Stimulated activated CD8-positive, alpha-beta memory T cell treated with anti-CD3 and anti-CD28 coated beads, Interleukin-7, amount 100 ng/mL, for 1 hour (primary cell): ENCODE data around the gene HNRNPUL1.
"Not testable (repeated sequence)": the region's sequence is repeated elsewhere in the genome, so short reads cannot be mapped to it uniquely, and the experiment has no call there.

Experiments used
- DNase-seq, 2 donors: peaks; one replicate each; pipeline ENCODE4 v3.0.0-alpha.2; 2020; ENCODE audit warnings: low read depth in 2 of 2

HNRNPUL1 gene

DNA sequence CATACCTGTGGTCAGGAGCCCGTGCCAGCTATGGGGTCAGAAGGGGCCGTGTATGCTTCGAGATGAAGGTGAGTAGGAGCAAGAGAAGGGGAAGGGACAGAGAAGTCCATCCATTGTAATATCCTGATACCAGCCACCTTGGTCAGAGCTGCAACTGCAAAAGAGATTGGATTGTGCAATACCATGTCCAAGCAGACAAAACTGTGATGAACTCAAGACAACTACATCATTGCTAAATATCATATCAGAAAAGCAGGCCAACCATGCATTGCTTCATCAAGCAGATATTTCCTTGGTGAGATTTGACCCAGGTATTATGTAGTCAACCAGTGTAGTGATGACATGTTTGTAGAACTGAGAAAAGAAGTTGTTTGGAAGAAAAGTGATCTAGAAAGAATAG lies 12.1 kb downstream of the HNRNPUL1 start:
- no peak for DNase-seq

DNA sequence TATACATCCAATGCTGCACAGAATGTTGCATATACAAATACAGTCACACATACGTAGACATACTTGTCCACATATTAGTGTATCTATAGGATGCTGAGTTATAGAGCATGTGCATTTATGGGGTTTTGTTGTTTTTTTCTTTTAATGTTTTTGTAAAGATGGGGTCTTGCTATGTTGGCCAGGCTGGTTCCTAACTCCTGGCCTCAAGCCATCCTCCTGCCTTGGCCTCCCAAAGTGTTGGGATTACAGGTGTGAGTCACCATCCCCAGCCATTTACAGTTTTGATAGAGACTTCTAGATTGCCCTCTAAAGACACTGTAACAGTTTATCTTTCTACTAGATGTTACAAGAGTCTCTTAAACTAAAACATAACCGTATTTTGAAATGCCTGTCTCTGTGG lies 14.3 kb downstream of the HNRNPUL1 start:
- no peak for DNase-seq

DNA sequence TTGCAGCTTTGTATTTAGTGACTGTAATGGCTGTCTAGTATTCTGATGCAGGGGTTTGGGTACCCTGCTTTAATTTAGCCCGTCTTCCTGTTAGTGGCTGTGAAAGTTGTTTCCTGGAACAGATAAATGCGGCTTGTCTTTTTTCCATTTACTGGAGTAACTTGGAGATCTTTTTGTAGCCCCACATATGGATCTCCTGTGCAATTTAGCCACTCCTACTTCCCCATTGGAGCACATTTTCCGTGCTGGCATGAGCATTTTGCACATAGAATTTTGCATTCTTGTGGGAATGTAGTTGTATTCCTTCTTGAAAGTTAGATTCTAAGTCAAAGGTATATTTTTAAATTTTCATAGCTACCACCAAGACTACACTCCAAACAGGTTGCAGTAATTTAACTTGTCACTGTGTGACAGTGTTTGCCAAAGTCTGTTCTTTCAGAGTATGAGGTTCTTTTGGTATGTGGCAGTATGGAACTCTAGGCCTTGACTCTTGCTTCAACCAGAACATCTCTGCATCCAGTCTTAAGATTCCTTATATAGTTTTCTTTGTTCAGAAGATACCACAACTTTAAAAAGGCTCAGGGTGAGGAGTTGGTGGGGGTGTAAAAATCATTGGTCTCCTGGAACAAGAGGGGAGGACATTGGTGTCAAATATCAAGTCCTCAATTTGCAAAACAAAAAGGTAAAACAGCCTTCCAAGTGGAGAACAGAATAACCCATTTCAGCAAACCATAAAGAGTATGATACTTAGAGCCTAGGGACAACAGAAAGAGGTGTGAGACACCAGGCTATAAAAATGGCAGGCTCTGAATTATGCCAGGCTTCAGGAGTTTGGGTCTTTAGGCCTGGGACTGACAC lies 24.7 kb downstream of the HNRNPUL1 start:
- DNase-seq: no peak

DNA sequence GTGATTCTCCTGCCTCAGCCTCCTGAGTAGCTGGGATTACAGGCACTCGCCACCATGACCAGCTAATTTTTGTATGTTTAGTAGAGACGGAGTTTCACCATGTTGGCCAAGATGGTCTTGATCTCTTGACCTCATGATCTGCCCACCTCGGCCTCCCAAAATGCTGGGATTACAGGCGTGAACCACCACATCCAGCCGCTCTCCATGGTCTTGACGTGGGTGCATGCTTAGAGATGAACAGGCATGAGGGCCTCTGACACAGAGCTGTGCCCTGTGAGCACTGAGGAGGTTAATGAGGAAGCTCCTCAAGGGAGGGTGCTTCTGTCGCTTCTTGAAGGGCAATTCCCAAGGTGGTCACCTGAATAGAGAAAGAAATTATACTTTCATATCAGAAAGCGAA lies 25.6 kb downstream of the HNRNPUL1 start:
- not testable (repeated sequence) for DNase-seq

DNA sequence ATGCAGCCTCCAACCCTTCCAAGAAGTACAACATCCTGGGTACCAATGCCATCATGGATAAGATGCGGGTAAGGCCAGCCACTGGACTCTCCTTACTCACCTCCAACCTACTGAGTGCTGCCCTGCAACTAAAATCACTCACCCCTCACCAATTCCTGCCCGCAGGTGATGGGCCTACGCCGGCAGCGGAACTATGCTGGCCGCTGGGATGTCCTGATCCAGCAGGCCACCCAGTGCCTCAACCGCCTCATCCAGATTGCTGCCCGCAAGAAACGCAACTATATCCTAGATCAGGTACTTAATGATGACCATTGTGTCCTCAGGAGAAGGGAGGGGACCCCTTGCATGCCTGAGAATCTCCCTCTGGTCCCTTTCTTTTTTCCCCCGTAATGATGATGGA lies 30.2 kb downstream of the HNRNPUL1 start:
- no peak for DNase-seq

DNA sequence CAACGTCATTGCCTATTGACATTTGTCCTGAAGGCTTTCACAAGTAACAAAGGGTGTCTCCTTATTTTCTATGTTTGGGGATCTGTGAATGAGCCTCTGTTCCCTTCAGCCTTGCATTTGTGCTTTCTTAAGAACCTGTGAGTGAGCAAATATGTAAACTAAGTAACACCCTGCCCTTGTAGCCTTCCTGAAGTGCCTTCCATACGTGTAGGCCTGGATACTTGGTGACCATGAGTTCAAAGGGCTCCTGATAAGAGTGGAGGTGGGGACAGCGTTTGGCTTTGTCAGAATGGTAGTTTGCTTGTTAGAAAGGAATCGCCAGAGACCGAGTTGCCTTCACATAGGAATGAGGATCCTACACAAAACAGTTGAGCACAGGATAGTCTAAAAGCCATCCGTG lies 31.3 kb downstream of the HNRNPUL1 start:
- DNase-seq: no peak

DNA sequence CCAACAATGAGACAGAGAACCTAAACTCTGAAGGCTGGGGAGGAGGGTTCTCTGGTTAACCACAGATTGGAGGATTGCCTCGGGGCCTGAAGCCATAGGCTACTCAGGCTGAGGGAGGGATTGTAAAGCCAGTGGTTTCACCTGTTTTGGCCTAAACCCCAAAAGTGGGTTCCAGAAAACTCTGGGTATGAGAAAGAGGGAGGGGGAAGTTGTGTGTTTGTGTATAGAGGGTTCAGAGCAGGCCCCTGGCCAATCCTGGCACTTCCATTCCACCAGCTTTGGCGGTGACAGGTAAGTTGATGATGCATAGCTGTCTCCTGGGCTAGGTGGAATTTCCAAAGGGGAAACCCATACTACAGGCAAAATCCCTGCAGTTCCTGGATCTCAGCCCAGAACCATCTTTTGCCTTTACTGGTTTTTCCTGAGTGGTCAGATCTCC lies 32.3 kb downstream of the HNRNPUL1 start:
- no peak for DNase-seq

DNA sequence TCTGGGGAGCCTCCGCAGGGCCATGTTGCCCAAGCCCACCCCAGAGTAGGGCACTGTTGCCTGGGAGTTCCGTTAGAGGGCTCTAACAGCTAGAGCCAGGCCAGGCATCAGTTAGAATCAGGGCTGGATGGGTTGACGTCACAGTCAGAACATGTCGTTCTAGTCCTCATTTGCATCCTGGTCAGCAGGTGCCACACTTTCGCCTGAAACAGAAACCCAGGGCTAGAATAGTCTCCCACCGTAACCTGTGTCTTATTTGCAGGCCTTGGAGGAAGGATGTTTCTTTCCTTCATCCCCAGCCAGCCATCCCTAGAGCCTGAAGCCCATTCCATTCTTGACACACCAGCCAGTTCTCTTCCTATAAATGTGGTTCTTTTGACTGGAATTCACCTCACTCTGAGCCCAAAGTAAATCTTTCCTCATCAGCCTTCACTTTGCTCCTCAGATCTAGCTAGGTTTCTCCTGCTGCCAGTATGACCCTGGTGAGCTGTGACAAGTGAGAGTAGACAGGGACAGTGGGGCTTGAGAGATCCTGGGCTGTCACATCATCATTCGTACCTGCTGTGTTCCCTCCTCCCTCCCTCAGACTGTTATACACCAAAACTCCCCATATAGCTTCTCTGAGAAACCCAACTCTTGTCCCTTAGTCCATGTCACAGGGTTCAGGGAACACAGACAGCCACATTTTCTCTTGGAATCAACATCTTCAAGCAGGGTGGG lies 33.6 kb downstream of the HNRNPUL1 start:
- DNase-seq: no peak

DNA sequence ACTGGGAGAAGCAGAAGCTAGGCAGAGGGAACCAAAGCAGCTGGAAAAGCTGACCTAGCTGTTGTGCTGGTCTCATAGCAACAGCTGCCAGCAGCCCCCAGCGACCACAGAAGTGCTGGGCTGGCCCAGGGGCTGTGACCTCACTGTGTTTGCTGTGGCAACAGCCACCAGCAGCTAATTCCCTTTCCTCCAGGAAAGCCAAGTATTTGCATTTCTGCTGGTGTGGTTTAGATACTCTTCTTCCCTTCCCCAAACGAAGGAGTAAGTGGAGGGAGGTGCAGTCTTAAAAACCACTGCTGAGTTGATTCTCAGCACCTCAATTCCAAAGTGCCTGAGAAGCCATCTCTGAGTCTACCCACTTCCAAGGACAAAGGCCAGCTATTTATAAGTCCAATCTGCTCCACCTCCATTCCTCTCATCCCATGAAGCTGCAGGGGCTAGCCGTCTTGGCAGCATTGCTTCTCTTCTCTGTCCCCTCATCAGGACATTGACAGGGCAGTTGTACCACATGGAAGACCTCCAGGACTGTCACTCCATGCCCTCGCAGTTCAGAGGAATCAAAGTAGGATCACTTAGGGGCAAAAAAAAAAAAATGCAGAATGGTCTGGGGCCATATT lies 34.3 kb downstream of the HNRNPUL1 start:
- peak; percentile 33 to 34 for DNase-seq

DNA sequence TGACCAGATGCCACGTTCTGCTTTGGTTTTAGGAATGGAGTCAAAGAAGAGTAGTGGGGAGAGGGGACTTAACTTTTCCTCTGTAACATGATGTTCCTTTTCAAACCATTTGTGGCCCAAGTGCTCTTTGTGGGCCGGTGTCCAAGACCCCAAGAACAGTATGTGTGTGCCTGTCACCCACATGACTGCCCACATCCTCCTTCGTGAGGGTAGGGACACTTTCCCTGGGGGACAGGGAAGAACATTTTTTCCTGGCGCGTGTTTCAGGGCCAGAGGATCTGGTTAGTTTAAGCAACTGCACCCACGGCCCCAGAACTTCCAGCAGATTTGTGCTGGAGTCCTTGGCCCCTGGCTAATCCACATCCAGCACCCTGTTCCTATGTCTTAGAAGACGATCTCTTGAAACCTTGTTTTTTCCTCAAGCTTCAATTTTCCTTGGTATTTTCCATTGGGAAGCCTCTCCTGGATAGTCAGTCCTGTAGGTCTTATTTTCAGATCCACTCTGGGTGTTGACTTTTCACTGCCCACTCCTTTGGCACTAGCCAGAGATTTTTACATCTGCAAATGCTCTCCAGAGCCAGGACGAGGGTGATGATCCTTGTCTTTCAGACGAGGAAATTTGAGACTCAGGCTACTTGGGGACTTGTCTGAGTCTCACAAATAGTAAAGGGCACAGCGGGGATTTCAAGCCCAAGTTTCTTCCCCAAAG lies 35.0 kb downstream of the HNRNPUL1 start:
- no peak for DNase-seq

DNA sequence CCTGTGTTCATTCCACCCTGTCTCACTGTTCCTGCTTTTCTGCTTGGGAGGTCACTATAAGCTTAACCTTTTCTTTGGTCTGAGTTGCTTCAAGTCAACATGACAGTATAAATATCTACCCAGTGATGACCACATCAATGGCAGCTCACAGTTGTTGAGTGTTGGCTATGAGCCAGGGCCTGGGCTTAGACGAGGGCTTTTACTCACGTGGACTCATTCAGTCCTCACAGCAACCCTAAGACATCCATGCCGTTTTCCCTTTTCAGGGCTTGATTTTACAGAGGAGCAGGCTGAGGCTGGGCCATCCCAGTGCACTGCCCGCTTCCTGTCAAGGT lies 35.5 kb downstream of the HNRNPUL1 start:
- DNase-seq: no peak

DNA sequence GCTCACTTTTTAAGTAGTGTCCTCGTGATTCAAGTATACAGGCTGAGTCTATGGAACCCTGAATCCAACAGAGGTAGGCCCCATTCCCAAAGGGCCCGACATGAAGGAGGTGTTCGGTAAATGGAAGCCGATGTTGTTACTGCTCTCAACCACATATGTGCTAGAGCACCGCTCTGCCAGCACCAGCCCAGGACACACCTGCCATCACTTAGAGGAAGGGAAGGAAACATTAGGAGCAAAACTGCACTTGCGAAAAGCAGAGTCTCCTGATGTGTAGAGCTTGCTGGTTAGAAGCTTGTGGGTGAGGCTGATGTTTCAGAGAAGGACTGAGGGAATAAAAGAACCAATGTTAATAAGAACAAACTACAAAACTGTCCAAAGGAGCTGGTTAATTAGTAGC lies 36.4 kb downstream of the HNRNPUL1 start:
- no peak for DNase-seq

DNA sequence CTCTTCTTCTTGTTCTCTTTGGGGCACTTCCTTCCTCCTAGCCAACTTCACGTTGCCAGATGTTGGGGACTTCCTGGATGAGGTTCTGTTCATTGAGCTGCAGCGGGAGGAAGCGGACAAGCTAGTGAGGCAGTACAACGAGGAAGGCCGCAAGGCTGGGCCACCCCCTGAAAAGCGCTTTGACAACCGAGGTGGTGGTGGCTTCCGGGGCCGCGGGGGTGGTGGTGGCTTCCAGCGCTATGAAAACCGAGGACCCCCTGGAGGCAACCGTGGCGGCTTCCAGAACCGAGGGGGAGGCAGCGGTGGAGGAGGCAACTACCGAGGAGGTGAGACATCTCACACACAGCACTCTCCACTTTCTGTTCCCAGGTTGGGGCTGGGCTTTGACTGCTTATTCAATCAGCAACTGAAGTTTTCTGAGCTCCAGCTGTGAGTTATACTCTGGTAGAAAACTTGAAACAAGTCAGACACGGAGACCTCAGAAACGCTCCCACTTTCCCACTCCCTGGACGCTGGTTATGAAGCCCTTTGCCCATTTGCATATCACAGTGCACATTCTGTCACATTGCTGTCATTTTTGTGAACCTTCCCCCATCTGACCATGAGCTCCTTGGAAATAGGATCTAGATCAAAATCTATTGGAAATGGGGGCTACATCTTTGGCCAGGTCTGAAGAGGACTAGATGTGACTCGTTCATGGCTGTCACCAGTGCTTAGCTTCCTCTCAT lies 38.6 kb downstream of the HNRNPUL1 start:
- peak in 1 of 2 donors; percentile 38 for DNase-seq

DNA sequence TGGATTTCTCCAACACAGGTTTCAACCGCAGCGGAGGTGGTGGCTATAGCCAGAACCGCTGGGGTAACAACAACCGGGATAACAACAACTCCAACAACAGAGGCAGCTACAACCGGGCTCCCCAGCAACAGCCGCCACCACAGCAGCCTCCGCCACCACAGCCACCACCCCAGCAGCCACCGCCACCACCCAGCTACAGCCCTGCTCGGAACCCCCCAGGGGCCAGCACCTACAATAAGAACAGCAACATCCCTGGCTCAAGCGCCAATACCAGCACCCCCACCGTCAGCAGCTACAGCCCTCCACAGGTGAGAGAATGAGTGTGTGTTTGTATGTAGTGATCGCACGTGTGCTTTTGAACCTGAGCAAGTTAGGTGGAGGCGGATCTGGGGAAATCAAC lies 39.8 kb downstream of the HNRNPUL1 start:
- no peak for DNase-seq

DNA sequence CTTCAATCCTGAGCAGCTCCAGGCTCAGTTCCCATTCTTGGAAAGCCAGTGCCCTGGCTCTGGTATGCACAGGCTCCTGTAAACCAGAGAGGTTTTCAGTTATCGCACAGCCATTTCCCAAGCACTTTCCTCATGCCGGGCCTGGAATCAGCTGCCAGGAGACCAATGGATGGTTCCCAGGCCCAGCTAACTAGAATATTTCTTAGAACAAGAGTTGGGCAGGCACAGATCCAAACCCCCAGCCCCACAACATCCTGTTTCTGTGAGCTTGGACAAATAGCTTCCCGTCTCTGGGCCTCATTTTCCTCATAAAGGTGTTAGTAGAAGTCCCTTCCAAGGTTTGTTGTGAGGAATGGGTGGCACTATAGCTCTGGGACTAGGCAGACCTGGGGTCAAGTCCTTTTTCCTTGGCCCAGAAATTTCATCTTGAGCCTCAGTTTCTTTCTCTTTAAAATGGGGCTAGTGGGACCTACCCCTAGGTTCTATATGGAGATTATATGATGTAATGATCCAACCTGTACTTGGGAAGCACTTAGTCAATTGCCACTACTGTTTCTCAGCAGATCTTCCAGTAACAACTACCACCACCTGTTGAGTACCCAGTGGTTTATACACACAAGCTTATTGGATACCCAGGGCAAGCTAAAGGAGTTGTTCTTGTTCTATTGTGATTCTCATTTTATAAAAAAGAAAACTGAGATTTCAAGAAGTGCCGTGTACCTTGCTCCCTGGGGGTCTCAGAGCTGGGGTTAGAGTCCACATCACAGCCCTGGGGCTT lies 40.7 kb downstream of the HNRNPUL1 start:
- no peak for DNase-seq

DNA sequence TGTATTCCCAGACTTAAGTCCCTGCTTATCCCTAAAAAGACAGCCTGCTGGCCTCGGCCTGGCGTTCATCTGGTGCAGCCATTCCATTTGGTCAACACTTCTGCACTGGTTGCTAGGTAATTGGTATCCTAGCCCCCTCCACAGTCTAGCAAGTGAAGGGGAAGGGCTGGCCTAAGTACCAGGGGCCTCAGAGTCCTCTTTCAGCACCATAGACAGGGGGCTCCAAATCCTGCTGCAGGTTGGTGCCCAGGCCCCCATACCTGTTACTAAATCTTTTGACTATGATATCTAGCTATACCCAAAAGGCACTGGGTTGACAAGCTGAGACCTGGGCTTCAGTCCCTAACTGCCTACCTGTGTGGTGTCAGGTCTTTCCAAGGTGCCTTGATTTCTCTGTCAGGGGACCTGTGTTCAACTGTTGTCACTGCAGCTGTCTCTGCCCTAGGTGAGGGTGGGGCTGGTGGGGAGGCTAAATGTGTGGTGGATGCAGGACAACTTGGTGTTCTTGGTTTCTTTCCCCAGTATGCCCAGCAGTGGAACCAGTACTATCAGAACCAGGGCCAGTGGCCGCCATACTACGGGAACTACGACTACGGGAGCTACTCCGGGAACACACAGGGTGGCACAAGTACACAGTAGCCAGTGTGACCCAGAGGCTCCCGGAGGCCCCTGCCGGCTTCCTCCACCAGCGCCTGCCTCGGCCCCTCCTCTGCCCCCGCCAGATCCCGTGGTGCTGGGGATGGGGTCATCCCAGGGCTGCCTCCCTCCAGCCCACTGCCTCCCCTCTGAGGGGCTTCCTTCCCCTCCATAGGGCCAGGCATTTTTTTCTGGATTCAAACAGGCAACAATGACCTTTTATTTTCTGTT lies 42.0 kb downstream of the HNRNPUL1 start:
- no peak for DNase-seq

DNA sequence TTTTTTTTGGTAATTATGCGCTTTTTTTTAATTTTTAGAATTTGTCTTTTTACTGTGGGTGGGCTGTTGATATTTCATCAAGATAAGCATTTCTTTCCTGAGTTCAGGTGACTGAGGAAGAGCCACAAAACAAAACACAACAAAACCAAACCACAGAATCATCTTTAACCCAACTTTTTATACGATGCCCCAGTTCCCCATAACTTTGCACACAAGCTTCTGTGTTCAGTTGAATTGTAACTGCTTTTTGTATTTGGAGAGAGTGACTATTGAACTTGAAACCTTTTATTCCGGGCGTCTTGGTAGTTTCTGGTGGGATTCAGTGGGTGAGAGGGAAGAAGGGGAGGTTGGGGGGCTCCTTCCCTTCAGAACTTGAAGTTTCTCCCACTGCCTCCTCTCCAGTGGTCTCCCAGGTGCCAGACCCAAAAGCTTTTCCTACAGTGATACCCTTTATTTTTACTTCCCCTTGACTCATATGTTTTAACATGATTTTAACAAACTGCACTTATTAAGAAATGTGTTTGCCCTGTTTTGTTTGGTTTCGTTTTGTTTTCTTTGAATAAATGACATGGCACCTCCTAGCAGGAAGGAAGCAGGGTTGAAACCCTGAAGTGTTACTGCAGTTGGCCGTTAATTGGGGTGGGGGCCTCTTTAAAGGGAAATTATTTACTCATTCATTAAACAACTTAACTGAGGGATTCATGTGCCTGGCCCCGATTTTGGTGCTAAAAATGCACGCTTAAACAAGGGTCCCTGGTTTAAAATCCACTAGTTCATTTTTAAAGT lies 43.1 kb downstream of the HNRNPUL1 start:
- DNase-seq: no peak

DNA sequence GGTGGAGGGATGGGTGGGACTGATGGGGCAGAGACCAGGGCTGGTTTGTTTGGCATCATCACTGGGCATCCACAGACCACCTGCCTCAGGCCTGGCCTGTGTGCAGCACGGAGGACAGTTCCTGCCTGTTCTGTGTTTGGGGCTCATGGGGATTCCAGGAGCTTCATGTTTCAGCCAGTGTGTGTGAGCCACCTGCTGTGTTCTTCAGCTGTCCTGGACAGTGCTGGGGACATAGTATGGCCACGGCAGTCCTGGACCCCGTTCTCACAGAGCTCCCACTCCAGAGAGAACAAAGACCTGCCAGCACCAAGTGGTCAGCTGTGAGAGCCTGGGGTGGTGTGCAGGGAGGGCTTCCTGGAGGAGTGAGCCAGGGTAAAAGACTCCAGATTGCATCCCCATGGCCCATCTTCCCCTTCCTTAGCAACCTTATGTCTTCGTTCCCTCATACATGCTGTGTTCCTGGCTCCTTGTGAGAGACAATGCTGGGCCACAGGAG lies 43.8 kb downstream of the HNRNPUL1 start:
- no peak for DNase-seq
